RWPE1 (cell line): ENCODE measurements around the gene C19orf73.

Source experiments
- CTCF ChIA-PET: fragments of 350-600 bp; sonication (Branson Sonifier 250); formaldehyde crosslinking; extraction: SDS; loops from one replicate; lab custom pipeline; 2021; lab: Yijun Ruan, JAX
- POLR2A ChIA-PET: fragments of 400-600 bp; formaldehyde crosslinking; extraction: SDS; loops from one replicate; lab custom pipeline; 2020; ENCODE audit warnings: antibody characterized with exemption; ENCODE audit not compliant: low non-redundant PET; lab: Yijun Ruan, JAX
- DNase-seq: peaks from one replicate; pipeline ENCODE4 v3.0.0; 2012; ENCODE audit warnings: low spot score
- H3K27ac ChIP-seq: fragments of 450-650 bp; 2 replicates; pipeline ENCODE4 v1.5.1; 2017
- CTCF ChIP-seq: fragments of 450-650 bp; conservative IDR thresholded peaks from 2 replicates; pipeline ENCODE4 v1.5.1; 2017; ENCODE audit warnings: low read depth, mild to moderate bottlenecking

The C19orf73 gene

GRCh38 chr19:49161987-49162386 lies 43.0 kb upstream of the C19orf73 start:
- TF ChIP-seq CTCF, result no peak
- ChIA-PET CTCF (interaction anchor here (0.6 kb wide), 1 partner anchor 235 kb away, joined by 3 read pairs; no protein-coding TSS in a partner anchor), POLR2A (interaction anchor here (0.6 kb wide), 1 partner anchor 33 kb away, joined by 3 read pairs; no protein-coding TSS in a partner anchor)
- DNase-seq, result no peak
- H3K27ac ChIP-seq, result peak overlapping the region; percentile 42

GRCh38 chr19:49160450-49161189 lies 41.7 kb upstream of the C19orf73 start:
- ChIA-PET POLR2A (interaction anchor here (0.7 kb wide), 1 partner anchor 11 kb away, joined by 4 read pairs; no protein-coding TSS in a partner anchor), CTCF (interaction anchor here (0.6 kb wide), 1 partner anchor 85 kb away, joined by 3 read pairs; no protein-coding TSS in a partner anchor)
- no peak for DNase-seq
- no peak for TF ChIP-seq CTCF
- 0 out of 2 replicates have a peak overlapping the region, but pooled peaks have one; percentile 2 for H3K27ac ChIP-seq

GRCh38 chr19:49157445-49158224 lies 38.7 kb upstream of the C19orf73 start, which contains the start of gene TRPM4:
TSS of gene TRPM4 (plus strand) at chr19:49157792. CDS start at chr19:49157867, 75 bp downstream.
- peak within 1 kb of the TSS; percentile 74 for H3K27ac ChIP-seq
- peak; percentile 84 for DNase-seq
- TF ChIP-seq CTCF, result no peak
- ChIA-PET CTCF (interaction anchor here (1.0 kb wide), 1 partner anchor 60 kb away, joined by 3 read pairs; no protein-coding TSS in a partner anchor), POLR2A (no interaction called here)

GRCh38 chr19:49155820-49156346 lies 36.9 kb upstream of the C19orf73 start:
- POLR2A ChIA-PET, result no interaction called here

GRCh38 chr19:49155005-49155819 lies 36.3 kb upstream of the C19orf73 start, which contains the start of gene HRC:
TSS of gene HRC (minus strand) at chr19:49155396. CDS start at chr19:49155237, 159 bp downstream.
- TF ChIP-seq CTCF, result no peak
- no peak within 1 kb of the TSS for H3K27ac ChIP-seq
- POLR2A ChIA-PET, result no interaction called here
- no peak for DNase-seq
- CTCF ChIA-PET, result interaction anchor here (1.2 kb wide), 1 partner anchor 57 kb away, joined by 3 read pairs; no protein-coding TSS in a partner anchor

More at GRCh38 chr19:49155820-49156346, 36.9 kb upstream of the C19orf73 start:
- CTCF ChIA-PET, result no interaction called here
- DNase-seq, result no peak
- H3K27ac ChIP-seq, result no peak overlapping the region
- TF ChIP-seq CTCF, result no peak
